ENCODE results near the gene MOGAT1. TPM values are rescaled to one million over a fixed set of nuclear protein-coding genes. Genes with fewer than 3 reads are reported as not detected.

The MOGAT1 gene
- total RNA-seq, 1 donor from 2014 or later = not detected

- Mint-ChIP-seq H3K4me3 (ENCODE audit: low read depth) (no peak overlapping the region), H3K27ac (no peak overlapping the region), H3K4me1 (ENCODE audit: low read depth) (peaks cover 17% of the 10 kb centered on the region), H3K9me3 (no peaks in the 10 kb centered on the region), H3K27me3 (ENCODE audit: low read depth) (peaks cover 1% of the 10 kb centered on the region), H3K36me3 (ENCODE audit: low read depth) (no peaks in the 10 kb centered on the region)
- intact Hi-C loops (cut with micrococcal nuclease) = no loop called here
- DNase-seq (ENCODE audit: low spot score) = no peak
Observed at GRCh38 chr2:222756362-222756831, 84.9 kb downstream of the MOGAT1 start.

- Mint-ChIP-seq H3K4me3 (ENCODE audit: low read depth) (no peak overlapping the region), H3K27me3 (ENCODE audit: low read depth) (peaks cover 4% of the 10 kb centered on the region), H3K9me3 (no peaks in the 10 kb centered on the region), H3K36me3 (ENCODE audit: low read depth) (no peaks in the 10 kb centered on the region), H3K27ac (no peak overlapping the region), H3K4me1 (ENCODE audit: low read depth) (peaks cover 14% of the 10 kb centered on the region)
- intact Hi-C loops (cut with micrococcal nuclease) = no loop called here
- DNase-seq (ENCODE audit: low spot score) = no peak
Observed at GRCh38 chr2:222756951-222757650, 85.6 kb downstream of the MOGAT1 start.

Other genes with a start within 250 kb of the MOGAT1 start
- 10.6 and 11.4 TPM in 2 replicates for gene SGPP2, start 247.1 kb upstream of the MOGAT1 start, total RNA-seq
- 47.7 and 49.8 TPM in 2 replicates for gene FARSB, start 15.6 kb upstream of the MOGAT1 start, total RNA-seq
- gene ACSL3, start 189.4 kb downstream of the MOGAT1 start, total RNA-seq = 72.5 and 74.0 TPM in 2 replicates

Data from activated T-helper 2 cell treated with anti-CD3 and anti-CD28 coated beads, Interferon-gamma antibody, Interleukin-2, Interleukin-4, amounts not matched to agents 10 μg/mL and 5 μg/mL and 100 μg/mL, durations not matched to agents 14 hours and 24 hours and 36 hours (primary cell).